ENCODE measurements around the gene TTC28. TPM values are rescaled to one million over a fixed set of nuclear protein-coding genes. Genes with fewer than 3 reads are reported as not detected.

Gene TTC28
- total RNA-seq, 1 donor from 2014 or later: 17.0 TPM

DNA sequence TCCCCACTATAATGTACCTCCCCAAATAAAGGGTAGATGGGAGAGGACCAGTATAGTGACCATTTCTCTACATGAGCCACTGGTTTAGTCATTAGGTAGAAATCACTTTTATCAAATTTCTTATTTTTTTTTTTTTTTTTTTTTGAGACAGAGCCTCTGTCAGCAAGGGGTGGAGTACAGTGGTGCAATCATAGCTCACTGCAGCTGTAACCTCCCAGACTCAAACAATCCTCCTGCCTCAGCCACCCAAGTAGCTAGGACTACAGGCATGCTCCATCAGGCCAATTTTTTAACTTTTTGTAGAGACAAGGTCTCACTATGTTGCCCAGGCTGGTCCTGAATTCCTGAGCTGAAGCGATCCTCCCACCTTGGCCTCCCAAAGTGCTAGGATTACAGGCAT lies 322.4 kb downstream of the TTC28 start:
- intact Hi-C loops (cut with micrococcal nuclease): no loop called here
- no peak for ATAC-seq
- DNase-seq: no peak

DNA sequence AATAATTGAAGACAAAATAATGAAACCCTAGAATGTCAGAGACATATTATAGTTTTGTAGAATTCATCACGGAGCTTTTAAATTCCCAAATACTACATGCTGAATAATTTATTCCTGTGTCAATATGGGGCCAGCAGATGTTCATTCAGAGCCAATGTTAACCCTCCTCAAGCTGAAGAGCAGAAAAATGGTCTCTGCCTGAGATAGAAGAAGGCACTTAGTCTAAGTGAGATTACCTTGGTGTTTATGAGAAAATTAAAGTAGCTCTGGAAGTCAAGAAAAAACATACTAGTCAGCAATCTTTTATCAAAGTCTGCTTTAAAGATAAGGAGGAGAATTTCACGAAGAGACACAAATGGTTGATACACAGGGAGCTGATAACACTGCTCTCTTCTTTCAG lies 328.2 kb downstream of the TTC28 start:
- intact Hi-C loops (cut with micrococcal nuclease): no loop called here
- ATAC-seq: no peak

DNA sequence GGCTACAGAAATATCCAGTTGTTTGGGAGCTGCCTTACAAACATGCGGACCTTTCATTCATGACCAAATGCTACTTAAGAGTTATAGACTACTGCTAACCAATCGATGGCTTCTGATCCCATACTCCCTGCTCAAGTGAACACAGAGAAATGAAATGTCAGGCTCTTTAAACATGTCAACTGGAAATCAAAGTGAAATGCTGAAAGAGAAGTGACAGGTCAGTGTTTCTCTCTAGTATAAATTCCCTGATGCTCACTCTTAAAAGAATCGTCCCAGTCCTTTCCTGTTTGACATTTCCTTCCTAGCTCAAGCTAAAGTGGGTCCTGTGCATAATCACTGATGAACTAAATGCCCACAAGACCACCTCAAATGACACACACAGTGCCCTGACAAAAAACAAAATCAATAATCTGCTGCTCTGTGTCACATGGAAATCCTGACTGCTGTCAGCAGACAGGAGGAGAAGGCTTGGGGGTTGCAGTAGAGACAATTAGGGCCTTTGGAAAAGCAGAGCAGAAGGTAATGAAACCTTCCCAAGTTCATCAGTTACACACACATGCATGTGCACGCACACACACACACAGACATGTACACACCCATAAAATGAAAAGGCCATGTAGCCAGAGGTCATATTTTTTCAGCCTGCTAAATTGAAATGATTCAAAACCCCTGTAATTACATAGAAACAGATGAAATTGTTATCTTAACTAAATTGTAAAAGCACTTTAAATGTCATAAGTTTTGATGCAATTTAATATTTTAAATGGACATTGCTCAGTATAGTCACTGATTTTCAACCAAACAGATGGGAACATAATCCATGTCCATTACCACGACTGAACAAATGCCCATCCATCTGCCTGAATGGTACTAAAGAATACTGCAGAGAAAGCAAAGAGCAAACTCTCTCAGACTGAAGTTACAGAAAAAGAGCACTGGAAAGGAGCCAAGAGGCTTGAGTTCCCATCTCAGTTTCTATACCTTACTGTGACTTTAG lies 330.7 kb downstream of the TTC28 start:
- intact Hi-C loops (cut with micrococcal nuclease): no loop called here
- no peak for DNase-seq

More for the DNA sequence above, 328.2 kb downstream of the TTC28 start:
- DNase-seq: no peak

DNA sequence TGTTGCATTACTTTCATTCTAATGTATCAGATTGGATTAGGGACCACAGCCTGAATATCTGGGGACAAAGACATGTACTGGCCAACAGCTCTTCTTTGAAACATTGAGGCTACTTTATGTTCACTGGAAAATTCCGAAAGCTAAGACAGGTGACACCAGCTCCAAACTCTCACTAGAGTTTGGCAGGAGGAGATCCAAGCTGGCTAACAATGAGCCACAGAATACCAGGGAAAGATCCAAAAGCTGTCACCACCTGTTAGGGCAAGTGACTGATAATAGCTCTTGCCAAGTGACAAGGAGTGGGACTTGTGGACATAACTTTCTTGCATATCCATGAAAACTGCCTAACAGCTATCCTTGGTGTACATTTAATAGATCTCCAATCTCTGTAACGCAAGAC lies 333.3 kb downstream of the TTC28 start:
- no peak for DNase-seq
- intact Hi-C loops (cut with micrococcal nuclease): no loop called here
- peak; percentile 89 for ATAC-seq

More for the DNA sequence above, 330.7 kb downstream of the TTC28 start:
- no peak for ATAC-seq

DNA sequence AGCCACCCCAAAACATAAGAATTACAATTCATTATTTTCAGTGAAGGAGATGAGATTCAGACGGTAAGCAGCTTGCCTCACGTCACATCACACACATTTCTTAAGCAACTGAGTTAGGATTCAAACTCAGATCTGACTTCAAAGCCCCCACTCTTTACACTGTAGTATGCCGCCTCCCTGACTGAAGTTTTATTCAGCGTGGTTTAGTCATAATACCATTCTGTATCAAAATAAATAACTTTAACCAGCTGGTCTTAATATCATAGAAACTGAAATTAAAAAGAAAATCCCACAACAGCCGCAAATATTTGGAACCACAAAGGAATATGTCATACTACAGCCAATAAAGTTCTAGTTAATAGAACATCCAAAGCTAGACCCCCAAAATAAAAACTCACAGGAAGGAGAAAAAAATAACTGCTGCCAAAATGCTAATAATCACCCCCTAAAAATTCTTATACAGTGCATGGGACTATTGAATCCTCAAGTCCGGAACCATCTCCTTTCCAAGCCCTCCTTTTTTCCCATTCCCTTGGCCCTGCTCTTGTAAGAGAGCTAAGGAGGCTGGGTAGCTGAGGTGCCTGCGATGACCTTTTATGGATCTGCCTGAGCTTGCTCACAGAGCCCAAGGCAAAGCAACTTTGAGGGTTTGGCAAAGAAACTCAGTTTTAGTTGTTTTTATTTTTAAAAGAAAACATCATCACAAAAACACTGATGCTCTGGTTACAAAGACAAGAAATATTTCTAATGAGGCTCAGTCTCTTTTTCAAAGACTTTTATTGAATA lies 334.5 kb downstream of the TTC28 start:
- no peak for DNase-seq
- peak; percentile 73 for ATAC-seq
- intact Hi-C loops (cut with micrococcal nuclease): no loop called here

DNA sequence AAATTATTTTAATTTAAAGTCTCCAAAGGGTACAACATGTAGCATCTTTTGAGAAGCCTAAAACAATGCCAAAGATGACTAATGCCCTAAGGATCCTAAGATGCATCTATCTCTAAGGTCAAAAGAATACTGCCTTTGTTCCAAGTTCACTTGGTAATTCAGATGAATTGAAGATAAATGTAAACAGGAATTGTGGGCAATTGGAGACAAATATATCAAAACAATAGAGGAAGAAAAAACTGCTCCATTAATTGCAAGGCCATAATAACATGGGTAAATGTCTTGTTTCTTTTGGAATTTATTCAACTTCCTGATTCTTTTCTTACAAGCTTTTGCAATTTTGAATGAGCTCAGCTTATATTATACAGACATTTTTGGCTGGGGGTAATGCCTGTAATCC lies 338.6 kb downstream of the TTC28 start:
- intact Hi-C loops (cut with micrococcal nuclease): no loop called here

DNA sequence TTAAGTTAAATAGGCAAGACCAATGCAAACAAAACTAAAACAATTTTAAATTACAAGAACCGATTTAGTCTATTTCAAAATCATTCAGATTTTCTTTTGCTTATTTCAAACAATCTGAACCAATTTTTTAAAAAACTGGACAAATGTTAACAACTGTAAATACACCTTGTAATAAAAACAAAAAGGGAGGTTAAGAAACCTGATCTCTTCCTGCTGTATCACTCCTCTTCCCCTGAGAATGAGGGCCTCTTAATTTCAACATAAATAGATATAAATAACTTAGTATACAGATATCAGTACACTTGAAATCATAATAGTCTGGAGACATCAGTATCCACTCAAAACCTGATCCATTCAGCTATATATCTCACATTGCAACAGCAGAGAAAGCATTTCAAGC lies 346.6 kb downstream of the TTC28 start:
- intact Hi-C loops (cut with micrococcal nuclease): no loop called here
- ATAC-seq: no peak
- DNase-seq: no peak

More for the DNA sequence above, 338.6 kb downstream of the TTC28 start:
- DNase-seq (no peak), ATAC-seq (no peak)

DNA sequence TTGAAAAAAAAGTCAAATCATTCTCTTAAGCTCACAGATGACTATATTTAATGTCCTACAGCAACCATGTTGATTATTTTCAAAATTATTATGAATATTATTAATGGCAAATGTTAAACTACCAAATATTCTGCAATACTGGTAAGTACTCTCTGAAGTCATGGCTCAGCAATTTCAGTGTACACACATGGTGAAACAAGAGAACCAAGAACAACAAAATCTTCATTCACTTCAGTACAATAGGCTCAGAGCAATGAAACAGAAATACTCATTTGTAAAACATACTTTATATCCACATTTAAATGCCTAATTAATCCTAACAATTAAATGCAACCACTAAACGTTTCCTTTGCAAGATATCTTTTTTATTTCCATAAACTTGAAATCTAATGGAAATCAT lies 347.2 kb downstream of the TTC28 start:
- ATAC-seq (no peak), DNase-seq (no peak)
- intact Hi-C loops (cut with micrococcal nuclease): no loop called here

DNA sequence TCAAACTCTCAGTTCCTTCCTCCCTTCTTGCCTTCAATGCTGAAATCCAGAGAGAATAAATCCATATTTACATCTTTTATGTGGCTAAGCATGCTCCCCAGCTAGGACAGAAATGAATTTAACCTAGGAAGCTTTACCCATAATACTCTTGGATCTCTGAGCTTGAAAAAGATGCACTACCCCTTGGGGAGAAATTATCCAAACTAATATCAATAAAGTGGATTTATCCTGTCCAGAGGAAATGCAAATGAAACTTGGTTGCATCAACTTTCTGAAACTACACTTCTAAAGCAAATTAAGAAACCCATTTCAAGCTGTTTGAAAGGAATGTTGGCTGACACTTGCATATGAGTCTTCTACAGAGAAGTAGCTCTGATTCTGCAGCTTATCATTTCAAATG lies 347.9 kb downstream of the TTC28 start:
- ATAC-seq (no peak), DNase-seq (no peak)
- intact Hi-C loops (cut with micrococcal nuclease): no loop called here

DNA sequence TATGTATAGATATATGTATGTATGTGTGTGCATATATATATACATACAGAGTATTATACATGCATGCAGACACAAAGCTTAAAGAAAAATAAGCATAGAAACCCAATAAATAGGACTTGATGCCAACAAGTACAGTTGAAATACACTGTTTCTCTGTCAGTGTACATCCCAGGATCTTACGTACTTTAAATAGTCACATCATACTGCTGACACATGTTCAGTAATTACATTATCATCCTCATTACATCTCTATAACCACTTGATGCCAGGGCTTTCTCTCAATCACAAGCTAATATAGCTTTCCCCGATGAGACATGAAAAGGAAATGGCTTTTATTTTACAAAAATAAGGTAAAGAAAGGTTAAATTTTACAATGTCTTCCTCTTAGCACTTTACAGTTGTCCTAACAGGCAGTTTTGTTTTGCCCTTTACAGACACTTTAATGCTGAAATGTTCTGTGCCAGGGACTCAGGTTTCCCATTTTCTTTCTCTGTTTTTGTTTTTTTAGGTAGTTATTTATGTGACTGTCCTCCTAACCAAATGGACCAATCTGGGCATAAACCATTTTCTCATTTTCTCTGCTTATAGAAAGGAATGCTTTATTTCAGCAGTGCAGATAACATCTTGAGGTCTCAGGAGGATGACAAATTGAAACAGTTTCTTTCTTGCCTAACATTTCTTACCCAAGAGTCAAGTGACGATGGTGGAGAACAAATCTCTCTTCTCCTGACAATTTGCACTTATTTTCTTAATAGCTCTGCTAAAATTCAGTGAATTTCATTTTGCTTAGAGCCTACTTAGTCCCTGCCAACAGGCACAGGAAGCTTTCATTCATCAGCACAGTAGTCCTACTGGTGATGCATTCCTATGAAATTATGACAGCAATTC lies 350.2 kb downstream of the TTC28 start:
- intact Hi-C loops (cut with micrococcal nuclease): no loop called here
- DNase-seq (no peak), ATAC-seq (peak; percentile 77)

DNA sequence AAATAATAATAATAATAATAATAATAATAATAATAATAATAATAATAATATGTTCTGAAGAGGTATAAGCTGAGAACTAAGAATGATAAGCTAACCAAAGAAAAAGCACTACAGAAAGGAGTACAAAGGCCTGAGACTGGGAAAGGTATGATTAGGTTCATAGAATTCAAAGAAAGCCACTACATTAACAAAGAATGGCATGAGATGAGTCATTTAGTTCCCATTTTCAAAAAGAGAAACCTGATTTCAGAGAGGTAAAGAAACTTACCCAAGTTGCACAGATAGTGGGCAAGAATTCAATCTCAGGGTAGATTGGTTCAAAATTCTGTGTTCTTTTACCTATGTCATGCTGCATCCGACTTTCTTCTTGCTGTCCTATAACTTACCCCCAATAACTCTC lies 350.9 kb downstream of the TTC28 start:
- ATAC-seq: no peak
- no peak for DNase-seq
- intact Hi-C loops (cut with micrococcal nuclease): no loop called here

DNA sequence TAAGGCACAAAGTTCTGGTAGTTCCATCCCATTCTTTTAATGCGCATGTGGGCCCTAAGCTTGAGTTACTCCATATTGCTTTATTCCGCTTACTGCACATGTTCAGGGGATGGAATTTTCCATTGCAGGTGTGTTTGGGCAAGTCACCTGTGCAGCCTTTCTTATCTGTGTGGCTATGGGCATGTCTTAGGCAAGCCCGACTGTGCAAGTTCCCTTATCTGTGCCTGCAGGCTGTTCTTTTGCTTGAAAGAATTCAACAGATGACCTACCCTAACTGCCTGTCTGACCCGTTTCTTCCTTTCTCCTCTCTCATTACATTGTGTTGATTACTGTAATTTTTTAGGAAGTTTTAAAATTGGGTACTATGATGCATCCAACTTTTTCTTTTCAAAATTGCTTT lies 363.6 kb downstream of the TTC28 start:
- DNase-seq: no peak
- no peak for ATAC-seq
- intact Hi-C loops (cut with micrococcal nuclease): no loop called here

DNA sequence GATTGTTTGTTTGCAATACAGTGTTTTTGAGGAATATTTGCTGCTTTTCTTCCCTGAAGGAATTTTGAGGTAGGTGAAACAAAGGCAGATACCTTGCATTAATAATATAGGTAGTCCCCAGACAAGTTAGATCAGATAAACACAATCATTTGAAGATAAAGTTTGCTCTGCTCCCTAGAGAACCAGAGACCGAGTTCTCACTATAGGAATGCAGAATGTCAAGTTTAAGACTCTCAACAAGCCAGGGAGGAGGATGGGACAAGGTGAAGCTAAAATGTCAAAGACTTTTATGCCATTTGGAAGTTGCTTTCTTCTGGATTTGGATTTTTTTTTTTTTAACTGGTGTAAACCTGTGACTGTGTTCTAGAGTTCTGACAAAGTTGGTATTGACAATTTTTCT lies 364.7 kb downstream of the TTC28 start:
- no peak for DNase-seq
- ATAC-seq: no peak
- intact Hi-C loops (cut with micrococcal nuclease): no loop called here

DNA sequence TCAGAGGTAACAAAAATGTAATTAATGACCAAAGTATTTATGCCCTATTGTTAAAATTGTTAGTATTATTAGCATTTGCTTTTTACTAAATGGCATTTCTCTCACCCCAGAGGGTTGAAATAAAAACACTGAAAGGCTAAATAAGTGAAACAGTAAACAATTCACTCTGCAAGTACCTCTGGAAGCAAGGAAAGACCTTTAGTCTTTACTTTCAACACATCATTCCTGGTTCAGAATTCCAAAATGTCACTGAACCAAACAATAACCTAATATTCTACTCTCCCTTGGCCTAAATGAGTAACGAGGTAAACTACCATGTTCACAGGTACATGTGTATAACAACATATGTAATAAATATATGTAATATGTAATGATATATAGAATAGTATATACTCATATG lies 369.3 kb downstream of the TTC28 start:
- DNase-seq (no peak), ATAC-seq (no peak)
- intact Hi-C loops (cut with micrococcal nuclease): no loop called here

DNA sequence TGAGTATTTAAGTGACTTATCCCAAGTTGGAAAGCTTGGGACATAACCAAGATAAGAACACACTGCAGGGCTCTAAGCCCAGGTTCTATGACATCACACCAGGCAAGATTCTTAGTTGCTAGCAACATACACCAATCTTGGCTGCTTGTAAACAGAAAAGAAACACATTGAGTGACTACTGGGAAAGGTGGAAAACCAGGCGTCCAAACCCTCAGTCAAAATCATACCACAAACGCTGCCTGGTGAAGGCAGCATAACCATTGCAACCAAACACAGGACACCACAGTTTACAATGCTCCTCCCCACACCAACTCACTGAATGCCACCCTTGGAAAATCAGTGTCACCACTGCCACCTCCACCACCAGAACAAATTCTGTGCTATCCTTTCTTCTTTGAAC lies 379.9 kb downstream of the TTC28 start:
- no peak for DNase-seq

DNA sequence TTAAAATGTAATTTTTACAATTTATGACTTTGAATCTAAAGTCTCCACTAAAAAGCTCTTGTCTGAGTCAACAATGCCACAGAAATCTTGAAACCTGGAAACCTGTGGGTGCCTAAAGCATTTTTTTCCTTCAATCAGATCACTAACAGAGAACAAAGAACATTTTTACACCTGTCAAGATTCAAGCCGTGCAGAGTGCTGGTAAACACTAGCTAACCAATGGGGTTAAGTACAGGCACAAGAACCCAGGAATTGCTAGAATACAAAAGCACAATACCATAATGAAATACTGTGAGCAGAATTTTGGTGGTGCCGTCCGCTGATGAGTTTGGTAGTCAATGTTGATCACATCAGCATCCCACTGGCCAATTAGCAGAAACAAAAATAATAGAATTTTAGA lies 380.3 kb downstream of the TTC28 start:
- no peak for DNase-seq
- intact Hi-C loops (cut with micrococcal nuclease): no loop called here
- peak; percentile 28 for ATAC-seq

More for the DNA sequence above, 379.9 kb downstream of the TTC28 start:
- intact Hi-C loops (cut with micrococcal nuclease): no loop called here
- ATAC-seq: peak; percentile 98

DNA sequence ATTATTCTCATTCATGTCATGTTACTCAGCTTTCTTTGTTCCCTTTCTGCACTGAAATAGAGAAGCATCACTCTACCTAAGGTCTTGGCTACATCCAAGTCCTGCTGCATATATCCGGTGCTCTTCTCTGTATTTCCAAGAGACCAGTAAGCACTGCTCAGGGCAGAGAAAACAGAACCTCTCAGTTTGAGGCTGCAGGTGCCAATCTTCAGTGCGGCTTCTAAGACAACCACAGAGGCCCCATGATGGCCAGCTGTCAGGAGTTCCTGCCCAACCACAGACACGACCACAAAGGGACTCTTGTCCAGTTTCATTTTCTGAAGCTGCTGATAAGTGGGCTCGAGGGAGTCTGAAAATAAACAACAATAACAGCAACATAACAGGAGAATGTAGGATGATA lies 382.1 kb downstream of the TTC28 start:
- no peak for ATAC-seq
- intact Hi-C loops (cut with micrococcal nuclease): no loop called here

DNA sequence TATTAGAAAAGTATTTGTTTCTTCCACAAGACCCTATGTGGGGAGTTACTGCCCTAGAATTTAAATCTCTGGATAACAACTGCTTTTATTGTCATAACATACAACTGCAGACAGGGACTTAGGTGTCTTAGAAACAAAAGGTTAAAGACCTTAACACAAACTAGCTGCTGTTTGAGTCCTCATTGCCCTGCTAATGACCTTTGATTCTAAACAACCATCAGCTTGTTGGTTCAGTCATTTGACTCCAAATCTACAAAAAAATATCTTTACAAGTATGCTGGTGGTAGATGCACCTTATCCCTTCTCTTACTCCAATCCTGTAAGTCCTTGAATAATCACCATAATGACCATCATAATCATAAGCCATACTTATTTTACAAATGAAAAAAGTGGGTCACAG lies 383.2 kb downstream of the TTC28 start:
- ATAC-seq: no peak
- intact Hi-C loops (cut with micrococcal nuclease): no loop called here
- no peak for DNase-seq

More for the DNA sequence above, 382.1 kb downstream of the TTC28 start:
- DNase-seq: no peak

DNA sequence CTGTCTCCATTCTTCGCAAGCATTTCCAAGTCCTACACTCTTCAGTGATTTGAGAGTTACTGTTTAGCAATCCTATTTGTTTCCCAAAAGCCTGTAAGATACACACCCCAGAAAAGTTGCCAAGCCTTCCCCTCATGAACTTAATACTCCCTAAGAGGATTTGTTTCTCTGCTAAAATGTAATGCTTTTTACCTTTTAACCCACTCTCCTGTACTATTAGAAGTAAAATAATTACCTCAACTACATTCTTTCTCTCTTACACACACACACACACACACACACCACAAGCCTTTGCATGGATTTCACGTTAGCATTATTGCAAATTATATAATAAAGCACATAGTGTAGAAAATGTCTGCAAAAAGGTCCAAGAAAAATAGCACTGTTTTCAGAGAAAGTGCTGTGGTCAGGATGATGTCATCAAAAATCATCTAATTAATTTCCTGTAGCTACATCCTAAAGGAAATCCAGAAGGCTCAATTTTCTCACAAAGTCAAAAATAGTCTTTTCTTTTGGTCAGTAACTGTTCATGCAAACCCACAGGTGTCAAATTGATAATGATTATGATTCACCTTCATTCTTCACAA lies 396.5 kb downstream of the TTC28 start:
- no peak for DNase-seq
- peak; percentile 69 for ATAC-seq
- intact Hi-C loops (cut with micrococcal nuclease): no loop called here
